ACC112 (cell line): ENCODE results near the gene HMCN1.

ENCODE experiments used
- H2AFZ ChIP-seq: fragments of 200-600 bp; sonication (generic); one replicate; pipeline ENCODE4 v1.6.0; 2017; ENCODE audit warnings: antibody characterized with exemption, low read length; ENCODE audit not compliant: unreplicated experiment
- H3K27ac ChIP-seq: fragments of 200-600 bp; sonication (generic); 2 replicates; pipeline ENCODE4 v1.5.1; 2014; ENCODE audit warnings: low read depth, mild to moderate bottlenecking, antibody characterized with exemption, low read length, moderate library complexity
- H3K27me3 ChIP-seq: fragments of 200-600 bp; sonication (generic); 2 replicates; pipeline ENCODE4 v1.6.1; 2014; ENCODE audit warnings: mild to moderate bottlenecking, antibody characterized with exemption, low read length, moderate library complexity, mixed read lengths; ENCODE audit not compliant: insufficient read depth
- H3K36me3 ChIP-seq: fragments of 200-600 bp; sonication (generic); 2 replicates; pipeline ENCODE4 v1.6.1; 2016; ENCODE audit warnings: mild to moderate bottlenecking, antibody characterized with exemption, low read length, moderate library complexity, mixed read lengths; ENCODE audit not compliant: insufficient read depth
- H3K4me1 ChIP-seq: fragments of 200-600 bp; sonication (generic); one replicate; pipeline ENCODE4 v1.6.1; 2016; ENCODE audit warnings: low read length, mixed read lengths; ENCODE audit not compliant: insufficient read depth, unreplicated experiment, control insufficient read depth
- H3K4me3 ChIP-seq: fragments of 200-600 bp; sonication (generic); 2 replicates; pipeline ENCODE4 v1.5.1; 2014; ENCODE audit warnings: mild to moderate bottlenecking, low read depth, low read length
- H3K79me2 ChIP-seq: fragments of 200-600 bp; sonication (generic); one replicate; pipeline ENCODE4 v1.6.0; 2016; ENCODE audit warnings: low read length; ENCODE audit not compliant: control insufficient read depth, unreplicated experiment, insufficient read depth

Gene HMCN1

DNA sequence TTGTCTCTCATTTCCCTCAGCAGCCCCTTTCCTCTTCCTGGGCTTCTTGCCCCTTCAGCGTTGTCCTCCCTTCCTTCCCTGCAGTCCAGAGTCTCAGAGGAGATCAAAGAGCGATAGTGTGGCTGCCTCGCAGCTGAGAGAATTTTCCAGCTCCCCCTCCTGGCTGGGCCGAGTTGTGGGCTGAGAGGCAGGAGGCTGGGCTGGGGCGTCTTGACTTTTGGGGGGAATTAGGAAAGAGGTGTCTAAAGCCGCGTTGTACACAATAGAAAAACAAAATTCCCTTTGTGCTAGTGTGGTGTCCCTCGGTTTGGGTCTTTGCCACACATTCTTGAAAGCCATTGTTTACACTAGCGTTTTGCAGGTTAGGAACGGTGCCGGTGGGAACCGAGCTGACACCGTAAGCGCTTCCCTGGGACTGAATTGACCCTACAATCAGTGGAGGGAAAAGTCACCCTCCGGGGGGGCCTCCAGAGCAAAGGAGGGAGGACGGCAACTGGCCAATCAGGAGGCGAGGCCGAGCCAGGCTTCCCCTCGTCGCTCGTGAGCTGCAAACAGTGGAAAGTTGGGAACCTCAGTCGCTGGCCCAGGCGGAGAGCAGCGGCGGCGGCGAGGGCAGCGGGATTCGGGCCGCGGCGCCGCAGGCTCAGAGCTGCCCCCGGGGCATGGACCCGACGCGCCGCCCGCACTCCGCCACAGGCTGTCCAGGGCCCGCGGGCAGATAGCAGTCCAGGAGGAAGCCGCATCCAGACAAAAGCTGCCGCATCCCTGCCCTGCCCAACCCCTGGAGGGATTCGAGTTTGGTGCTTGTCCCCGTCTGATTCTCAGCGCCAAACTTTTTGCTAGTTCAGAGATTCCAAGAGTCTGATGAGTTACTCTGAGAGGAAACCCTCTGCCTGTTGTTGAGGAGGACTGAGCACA is at the start of gene HMCN1:
TSS of gene HMCN1 (plus strand) at position 574 of the 918 bp plus-strand sequence. CDS start 389 bp downstream, outside the sequence.
- Histone ChIP-seq H3K27ac (peak within 1 kb of the TSS; percentile 36), H3K79me2 (no peaks in the 10 kb centered on the region), H3K4me1 (no peaks in the 10 kb centered on the region), H3K4me3 (peak within 1 kb of the TSS; percentile 76), H2AFZ (peak within 1 kb of the TSS; percentile 89), H3K27me3 (no peaks in the 10 kb centered on the region), H3K36me3 (no peaks in the 10 kb centered on the region)

DNA sequence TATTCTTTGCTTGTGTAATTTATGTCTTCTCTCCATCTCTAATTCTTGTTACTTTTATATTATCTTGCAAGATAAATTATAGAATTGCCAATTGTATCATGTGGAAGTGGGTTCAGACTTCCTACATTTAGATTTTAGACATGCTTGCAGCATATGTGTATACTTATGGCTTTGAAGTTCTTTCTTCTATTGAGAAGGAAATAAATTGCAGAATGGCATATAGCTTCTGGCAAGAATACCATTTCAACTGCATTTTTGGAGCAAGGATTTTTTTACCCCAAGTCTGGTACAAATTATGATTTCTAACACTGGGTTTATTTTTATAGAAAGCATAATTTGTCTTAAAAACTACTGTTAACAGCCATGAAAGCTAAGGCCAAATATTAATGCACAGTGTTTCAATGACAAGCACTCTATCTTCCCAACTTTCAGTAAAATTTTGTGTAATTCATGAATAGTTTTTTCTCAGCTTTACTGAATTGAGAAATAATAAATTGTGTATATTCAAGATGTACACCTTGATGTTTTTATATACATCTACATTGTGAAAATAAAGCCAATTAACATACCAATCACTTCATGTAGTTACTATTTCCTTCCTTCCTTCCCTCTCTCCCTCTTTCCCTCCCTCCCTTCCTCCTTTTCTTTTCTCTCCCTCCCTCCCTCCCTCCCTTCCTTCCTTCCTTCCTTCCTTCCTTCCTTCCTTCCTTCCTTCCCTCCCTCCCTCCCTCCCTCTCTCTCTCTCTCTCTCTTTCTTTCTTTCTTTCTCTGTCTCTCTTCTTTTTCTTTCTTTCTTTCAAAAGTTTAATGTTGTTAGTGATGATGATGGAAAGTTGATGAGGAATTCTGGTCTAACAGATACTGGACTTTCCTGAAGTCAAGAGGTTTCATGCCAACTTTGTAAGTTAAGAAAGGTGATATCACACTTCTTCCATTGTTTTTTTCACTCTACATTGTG is 47.1 kb upstream of the HMCN1 start:
- Histone ChIP-seq H3K36me3 (no peaks in the 10 kb centered on the region), H3K27me3 (peaks cover 4% of the 10 kb centered on the region; the same call in 1 of the 2 replicates), H3K79me2 (no peaks in the 10 kb centered on the region), H3K4me3 (no peak overlapping the region), H3K27ac (no peak overlapping the region), H3K4me1 (no peaks in the 10 kb centered on the region), H2AFZ (no peak overlapping the region)

DNA sequence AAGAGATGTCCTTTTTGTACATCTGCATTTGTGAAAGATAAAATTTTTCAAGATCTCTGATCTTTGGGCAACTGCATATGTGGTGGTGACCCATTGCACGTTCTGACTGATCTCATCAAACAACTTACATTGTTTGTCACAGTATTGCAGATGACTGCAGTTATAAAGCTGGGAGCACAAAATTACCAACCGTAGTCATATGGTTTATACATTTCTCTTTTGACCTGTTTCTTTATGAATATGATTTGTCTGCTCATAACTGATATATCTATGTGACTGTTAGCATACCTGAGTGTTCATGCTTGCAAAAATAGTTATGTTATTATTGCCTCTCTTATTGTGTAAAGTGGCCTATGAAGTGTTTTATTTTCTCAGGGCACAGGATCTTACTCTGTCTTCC is 43.7 kb upstream of the HMCN1 start:
- no peaks in the 10 kb centered on the region for H3K4me1 ChIP-seq
- no peak overlapping the region for H3K4me3 ChIP-seq
- H3K36me3 ChIP-seq = no peaks in the 10 kb centered on the region
- H3K27ac ChIP-seq = no peak overlapping the region
- peaks cover 4% of the 10 kb centered on the region; the same call in 1 of the 2 replicates for H3K27me3 ChIP-seq
- H2AFZ ChIP-seq = no peak overlapping the region
- no peaks in the 10 kb centered on the region for H3K79me2 ChIP-seq

DNA sequence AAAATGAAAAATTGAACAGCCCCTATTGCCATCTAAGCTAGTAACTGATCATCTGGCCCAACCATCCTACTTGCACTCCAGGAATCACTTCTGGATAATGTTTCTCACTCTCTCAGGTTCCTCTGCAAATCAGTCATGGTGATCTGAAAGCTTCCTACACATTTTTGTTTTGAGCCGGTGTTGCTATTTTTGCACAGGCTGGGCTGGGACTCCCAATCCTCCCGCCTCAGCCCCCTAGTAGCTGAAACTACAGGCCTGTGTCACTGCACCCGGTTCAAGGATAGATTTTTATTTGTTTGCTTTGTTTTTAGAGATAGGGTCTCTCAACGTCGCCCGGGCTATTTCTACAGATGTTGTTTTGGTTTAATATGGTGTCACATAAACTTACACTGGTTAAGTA is 40.5 kb upstream of the HMCN1 start:
- Histone ChIP-seq H3K36me3 (no peaks in the 10 kb centered on the region), H2AFZ (no peak overlapping the region), H3K4me3 (no peak overlapping the region), H3K27me3 (no peaks in the 10 kb centered on the region), H3K27ac (no peak overlapping the region), H3K4me1 (no peaks in the 10 kb centered on the region), H3K79me2 (no peaks in the 10 kb centered on the region)

DNA sequence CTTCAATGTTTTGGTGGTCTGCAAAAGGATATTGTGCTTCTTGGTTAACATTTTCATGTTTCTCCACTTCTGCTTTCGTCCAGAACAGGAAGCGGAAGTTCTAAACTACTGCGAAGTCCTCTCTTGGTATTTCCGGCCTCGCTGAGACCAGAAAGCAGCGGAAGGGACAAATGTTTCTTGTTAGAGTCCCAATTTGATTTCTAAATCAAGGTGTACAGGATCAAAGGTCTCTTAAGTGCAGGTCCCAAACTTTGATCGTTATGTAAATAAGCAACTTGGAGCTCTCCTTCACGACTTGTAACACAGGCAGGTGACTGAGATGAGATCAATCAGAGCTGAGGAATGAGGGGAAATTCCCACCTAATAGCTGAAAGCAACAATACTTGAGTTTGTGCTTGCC is 40.1 kb upstream of the HMCN1 start:
- Histone ChIP-seq H3K27me3 (no peaks in the 10 kb centered on the region), H3K36me3 (no peaks in the 10 kb centered on the region), H3K27ac (no peak overlapping the region), H3K4me1 (no peaks in the 10 kb centered on the region), H3K4me3 (no peak overlapping the region), H3K79me2 (no peaks in the 10 kb centered on the region), H2AFZ (peak overlapping the region; percentile 47)

DNA sequence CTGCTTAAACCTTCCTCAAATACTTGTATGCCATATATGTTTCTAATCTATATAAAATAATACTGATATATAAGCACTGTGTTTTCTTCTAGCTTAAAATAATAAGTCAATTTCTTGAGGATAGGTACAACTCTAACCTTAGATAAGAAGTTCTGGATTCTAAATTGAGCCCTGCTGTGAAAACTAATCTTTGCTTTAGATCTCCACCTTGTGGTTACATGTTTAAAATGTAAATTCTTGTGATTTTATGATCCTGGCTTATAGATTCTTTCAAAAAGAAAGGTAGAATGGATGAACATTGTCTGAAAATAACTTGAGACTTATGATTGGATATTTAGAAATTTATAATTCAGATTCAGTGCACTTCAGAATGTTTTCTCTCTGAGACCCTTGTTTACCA is 38.9 kb upstream of the HMCN1 start:
- Histone ChIP-seq H3K4me3 (no peak overlapping the region), H3K27me3 (no peaks in the 10 kb centered on the region)

DNA sequence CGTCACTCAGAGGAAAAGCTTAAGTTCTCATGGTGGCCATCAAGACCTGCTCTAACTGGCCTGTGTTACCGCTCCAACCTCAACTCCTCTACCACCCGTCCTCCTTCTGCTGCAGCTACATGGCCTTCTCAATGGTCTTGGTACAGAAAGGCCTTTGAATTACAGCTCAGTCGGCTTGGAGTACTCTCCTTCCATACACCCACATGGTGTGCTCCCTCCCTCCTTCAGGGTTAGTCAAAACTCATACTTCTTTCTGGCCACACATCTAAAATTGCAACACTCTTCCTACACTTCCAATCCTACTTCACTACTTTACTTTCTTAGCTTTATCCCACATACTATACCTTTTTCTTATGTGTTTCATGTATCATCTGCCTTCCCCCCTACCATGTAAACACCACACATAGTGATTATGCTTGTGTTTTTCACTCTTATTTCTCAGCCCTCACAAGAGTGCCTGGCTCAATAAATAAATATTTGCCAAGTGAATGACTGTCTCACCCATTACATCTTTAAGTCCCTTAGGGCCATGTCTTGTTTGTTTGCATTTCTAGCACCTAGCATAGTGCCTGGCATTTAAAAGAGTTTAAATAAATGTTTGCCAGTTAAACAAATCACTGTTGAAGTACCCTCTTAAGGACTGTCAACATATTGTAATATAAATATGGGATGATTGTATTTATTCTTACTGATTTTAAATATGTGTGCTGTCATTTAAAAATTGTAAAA is 37.6 kb upstream of the HMCN1 start:
- H3K27ac ChIP-seq = no peak overlapping the region

More for the DNA sequence above, 38.9 kb upstream of the HMCN1 start:
- Histone ChIP-seq H3K27ac (no peak overlapping the region), H2AFZ (no peak overlapping the region), H3K36me3 (no peaks in the 10 kb centered on the region), H3K79me2 (no peaks in the 10 kb centered on the region), H3K4me1 (no peaks in the 10 kb centered on the region)

DNA sequence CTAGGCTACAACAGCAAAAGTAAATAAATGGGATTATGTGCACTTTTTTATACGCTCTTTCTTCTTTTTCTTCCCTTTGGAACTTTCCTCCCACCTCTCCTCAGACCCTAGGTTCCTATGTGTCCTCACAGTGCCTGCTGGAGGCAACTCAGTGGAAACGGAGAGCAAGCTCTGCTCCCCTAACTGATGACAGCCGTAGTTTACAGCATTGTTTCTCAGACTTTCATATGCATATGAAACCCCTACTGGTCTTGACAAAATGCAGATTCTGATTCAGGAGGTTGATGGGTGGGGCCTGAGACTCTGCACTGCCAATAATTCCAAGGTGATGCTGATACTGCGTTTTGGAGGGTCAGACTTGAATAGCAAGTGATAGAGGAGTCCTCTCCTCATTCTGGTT is 34.3 kb upstream of the HMCN1 start:
- H3K79me2 ChIP-seq = no peaks in the 10 kb centered on the region
- no peak overlapping the region for H3K4me3 ChIP-seq
- H2AFZ ChIP-seq = no peak overlapping the region
- no peaks in the 10 kb centered on the region for H3K27me3 ChIP-seq
- H3K27ac ChIP-seq = no peak overlapping the region
- no peaks in the 10 kb centered on the region for H3K4me1 ChIP-seq
- H3K36me3 ChIP-seq = no peaks in the 10 kb centered on the region

More for the DNA sequence above, 37.6 kb upstream of the HMCN1 start:
- Histone ChIP-seq H3K4me3 (no peak overlapping the region), H2AFZ (no peak overlapping the region), H3K79me2 (no peaks in the 10 kb centered on the region), H3K36me3 (no peaks in the 10 kb centered on the region), H3K27me3 (no peaks in the 10 kb centered on the region), H3K4me1 (no peaks in the 10 kb centered on the region)

DNA sequence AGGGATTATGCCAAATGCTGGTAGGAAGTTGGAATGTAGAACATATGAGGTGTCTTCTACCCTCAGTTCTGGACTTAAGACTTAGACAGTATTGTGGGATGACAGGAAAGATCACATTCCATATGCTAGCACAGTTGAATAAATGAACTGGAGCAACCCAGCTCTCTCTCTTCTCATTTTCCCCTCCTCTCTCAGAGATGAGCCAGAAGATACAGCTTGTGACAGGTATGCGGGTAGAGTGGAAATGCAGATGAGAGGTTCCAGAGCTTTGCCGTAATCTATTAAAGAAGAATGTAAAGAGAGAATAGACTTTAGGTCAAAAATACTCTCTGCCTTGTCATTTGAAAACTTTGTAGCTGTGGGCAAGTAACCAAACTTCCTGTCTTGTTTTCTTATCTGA is 32.5 kb upstream of the HMCN1 start:
- Histone ChIP-seq H3K79me2 (no peaks in the 10 kb centered on the region), H3K36me3 (no peaks in the 10 kb centered on the region), H2AFZ (no peak overlapping the region), H3K4me3 (no peak overlapping the region), H3K27me3 (no peaks in the 10 kb centered on the region; the same call in 1 of the 2 replicates), H3K27ac (no peak overlapping the region), H3K4me1 (no peaks in the 10 kb centered on the region)

DNA sequence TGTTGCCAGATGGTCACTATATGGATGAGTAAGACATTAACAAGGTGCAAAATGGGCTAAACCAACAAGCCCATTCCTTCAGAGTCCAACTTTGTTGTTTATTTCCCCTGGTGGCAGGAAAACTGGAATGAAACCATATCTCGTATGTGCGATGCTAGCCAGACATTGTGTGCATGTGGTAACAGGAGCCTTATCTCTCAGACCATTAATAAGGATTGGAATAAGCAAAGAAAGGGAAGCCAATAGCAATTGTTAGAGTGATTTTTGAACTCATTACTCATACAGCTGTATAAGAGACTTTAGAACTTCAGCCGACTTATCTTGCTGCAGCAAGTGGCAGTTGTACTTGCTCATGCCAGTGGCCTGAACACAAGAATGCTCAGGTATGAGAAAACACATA is 30.0 kb upstream of the HMCN1 start:
- H3K27me3 ChIP-seq = no peaks in the 10 kb centered on the region; the same call in 1 of the 2 replicates
- H3K36me3 ChIP-seq = no peaks in the 10 kb centered on the region
- no peak overlapping the region for H3K4me3 ChIP-seq
- H3K4me1 ChIP-seq = no peaks in the 10 kb centered on the region
- H3K27ac ChIP-seq = no peak overlapping the region
- H2AFZ ChIP-seq = no peak overlapping the region
- no peaks in the 10 kb centered on the region for H3K79me2 ChIP-seq
